ENCODE measurements around the gene CTNNA3. TPM values are rescaled to one million over a fixed set of nuclear protein-coding genes. Genes with fewer than 3 reads are reported as not detected.

CTNNA3 gene
- total and polyA plus RNA-seq, 2 of the 4 experiments (the other 2 are of a cell fraction), result 0.19 to 0.90 TPM

- H2BK5ac ChIP-seq (ENCODE audit: low read depth, low read length, poor library complexity, severe bottlenecking), result no peak overlapping the region
- no peak overlapping the region for H4K91ac ChIP-seq (ENCODE audit: insufficient read depth, low read depth, low read length)
- no peak overlapping the region for H3K56ac ChIP-seq (ENCODE audit: extremely low read depth, insufficient read depth, low read length)
- BruUV-seq (replicated peaks), result no TSS peak
- H4K20me1 ChIP-seq (ENCODE audit: insufficient read depth, low read length), result no peaks in the 10 kb centered on the region
- no peaks in the 10 kb centered on the region for H3K27me3 ChIP-seq (ENCODE audit: control insufficient read depth, insufficient read depth, low read length)
- no peak overlapping the region for H4K8ac ChIP-seq (ENCODE audit: low read depth in 2 of 2, low read length in 2 of 2)
- no peak overlapping the region for H3K4me3 ChIP-seq (ENCODE audit: insufficient read depth, low read depth, low read length)
- no peak overlapping the region for H2AK9ac ChIP-seq (replicated peaks; ENCODE audit: low read depth, low read length, poor library complexity)
- CTCF ChIA-PET, result no interaction called here
- H2BK15ac ChIP-seq (ENCODE audit: low read depth, low read length), result no peak overlapping the region
- no peaks in the 10 kb centered on the region for H3K79me1 ChIP-seq (ENCODE audit: low read depth in 1 of 2, low read length in 2 of 2)
- H3K23ac ChIP-seq (ENCODE audit: low read depth, low read length), result no peak overlapping the region
- in situ Hi-C loops (cut with MboI; ENCODE audit: low sequenced_read_pairs), result no loop called here
- no peak overlapping the region for H3K4me2 ChIP-seq (ENCODE audit: low read depth, low read length)
- no peak overlapping the region for H3K4ac ChIP-seq (ENCODE audit: low read depth, low read length)
- H4K5ac ChIP-seq (ENCODE audit: low read depth, low read length), result no peak overlapping the region
- dilution Hi-C loops (cut with HindIII; ENCODE audit: low sequenced_read_pairs, unreplicated experiment), result no loop called here
- no peaks in the 10 kb centered on the region for H3K36me3 ChIP-seq (ENCODE audit: control insufficient read depth, insufficient read depth, low read length)
- H3K9ac ChIP-seq (ENCODE audit: low read depth, low read length), result no peak overlapping the region
- H3K14ac ChIP-seq (replicated peaks; ENCODE audit: low read depth, low read length), result no peak overlapping the region
- no CpG with 5 or more reads among the region's 3 CpGs for WGBS, 2 experiments (ENCODE audit: extremely low coverage in 2 of 2, insufficient read length in 1 of 2)
- TF ChIP-seq MAFK (IDR thresholded peaks at IDR 0.05; ENCODE audit: low read depth, low read length), result no peak
- TF ChIP-seq CHD1 (IDR thresholded peaks at IDR 0.05; ENCODE audit: low read depth, low read length), result no peak
- TF ChIP-seq FOS (IDR thresholded peaks at IDR 0.05; ENCODE audit: low read depth, low read length), result no peak
- TF ChIP-seq MAZ (IDR thresholded peaks at IDR 0.05; ENCODE audit: borderline replicate concordance, low read depth, low read length), result no peak
- TF ChIP-seq CEBPB (IDR thresholded peaks at IDR 0.05; ENCODE audit: low read depth, low read length), result no peak
- TF ChIP-seq BHLHE40 (IDR thresholded peaks at IDR 0.05; ENCODE audit: low read depth, low read length), result no peak
- no peak for TF ChIP-seq CTCF (conservative IDR thresholded peaks at IDR 0.05; ENCODE audit: low read depth, low read length)
- TF ChIP-seq POLR2A (IDR thresholded peaks at IDR 0.05; ENCODE audit: low read depth, low read length), result no peak
- TF ChIP-seq, protein P1, sequence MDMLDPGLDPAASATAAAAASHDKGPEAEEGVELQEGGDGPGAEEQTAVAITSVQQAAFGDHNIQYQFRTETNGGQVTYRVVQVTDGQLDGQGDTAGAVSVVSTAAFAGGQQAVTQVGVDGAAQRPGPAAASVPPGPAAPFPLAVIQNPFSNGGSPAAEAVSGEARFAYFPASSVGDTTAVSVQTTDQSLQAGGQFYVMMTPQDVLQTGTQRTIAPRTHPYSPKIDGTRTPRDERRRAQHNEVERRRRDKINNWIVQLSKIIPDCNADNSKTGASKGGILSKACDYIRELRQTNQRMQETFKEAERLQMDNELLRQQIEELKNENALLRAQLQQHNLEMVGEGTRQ (IDR thresholded peaks at IDR 0.05; ENCODE audit: low read depth, low read length), result no peak
- no peak for TF ChIP-seq SMC3 (IDR thresholded peaks at IDR 0.05; ENCODE audit: low read depth, low read length)
- TF ChIP-seq NFE2L2 (IDR thresholded peaks at IDR 0.05; ENCODE audit: low read depth, low read length), result no peak
- TF ChIP-seq RCOR1 (IDR thresholded peaks at IDR 0.05; ENCODE audit: insufficient replicate concordance, low read length), result no peak
- TF ChIP-seq, protein P2, sequence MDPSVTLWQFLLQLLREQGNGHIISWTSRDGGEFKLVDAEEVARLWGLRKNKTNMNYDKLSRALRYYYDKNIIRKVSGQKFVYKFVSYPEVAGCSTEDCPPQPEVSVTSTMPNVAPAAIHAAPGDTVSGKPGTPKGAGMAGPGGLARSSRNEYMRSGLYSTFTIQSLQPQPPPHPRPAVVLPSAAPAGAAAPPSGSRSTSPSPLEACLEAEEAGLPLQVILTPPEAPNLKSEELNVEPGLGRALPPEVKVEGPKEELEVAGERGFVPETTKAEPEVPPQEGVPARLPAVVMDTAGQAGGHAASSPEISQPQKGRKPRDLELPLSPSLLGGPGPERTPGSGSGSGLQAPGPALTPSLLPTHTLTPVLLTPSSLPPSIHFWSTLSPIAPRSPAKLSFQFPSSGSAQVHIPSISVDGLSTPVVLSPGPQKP (IDR thresholded peaks at IDR 0.05; ENCODE audit: borderline replicate concordance, low read depth, low read length), result no peak
- TF ChIP-seq RFX5 (IDR thresholded peaks at IDR 0.05; ENCODE audit: low read depth, low read length), result no peak
- TF ChIP-seq RAD21 (IDR thresholded peaks at IDR 0.05; ENCODE audit: low read length), result no peak
- no peak overlapping the region for H2BK120ac ChIP-seq (ENCODE audit: low read depth, low read length)
- DNase-seq, result no peak
- H2AK5ac ChIP-seq (ENCODE audit: low read depth, low read length), result no peak overlapping the region
- intact Hi-C loops (cut with micrococcal nuclease), result no loop called here
- H3K27ac ChIP-seq (ENCODE audit: insufficient read depth, low read length), result no peak overlapping the region
- H3K9me3 ChIP-seq (ENCODE audit: control insufficient read depth, insufficient read depth, low read length), result peaks cover 5% of the 10 kb centered on the region
- no peak overlapping the region for H2AFZ ChIP-seq (replicated peaks; ENCODE audit: low read length, poor library complexity)
- no peak for ATAC-seq (ENCODE audit: low read depth)
- no peak overlapping the region for H2BK20ac ChIP-seq (ENCODE audit: low read depth, low read length)
- no peak overlapping the region for H3K18ac ChIP-seq (ENCODE audit: low read depth, low read length)
- H3K4me1 ChIP-seq (ENCODE audit: control insufficient read depth, insufficient read depth, low read length), result no peaks in the 10 kb centered on the region
- POLR2A ChIA-PET (ENCODE audit: unreplicated experiment), result no interaction called here
- H3K9me1 ChIP-seq (ENCODE audit: insufficient read depth, low read length), result no peaks in the 10 kb centered on the region
Measured at GRCh38 chr10:66102756-66103155, 1593.2 kb downstream of the CTNNA3 start.
